ENCODE results near the gene SENP7.

DNA sequence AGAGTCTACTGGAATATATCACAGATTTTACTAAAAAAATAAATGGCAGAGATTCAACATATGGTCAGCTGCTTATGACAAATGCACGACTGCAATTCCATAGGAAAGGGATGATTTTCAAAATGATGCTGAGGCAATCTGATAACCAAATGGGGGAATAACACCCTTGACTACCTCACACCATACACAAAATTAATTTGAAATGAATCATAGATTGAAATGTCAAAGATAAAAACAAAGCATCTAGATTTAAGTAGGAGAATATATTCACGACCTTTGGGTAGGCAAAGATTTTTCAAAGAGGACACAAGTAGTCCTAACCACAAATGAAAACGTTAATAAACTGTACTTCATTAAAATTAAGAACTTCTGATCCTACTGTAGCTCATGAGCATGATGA is 11.2 kb downstream of the SENP7 start:
- TF ChIP-seq POLR2A (IDR thresholded peaks at IDR 0.05; ENCODE audit: low read depth, low read length) (no peak), POLR2AphosphoS5 (IDR thresholded peaks at IDR 0.05; ENCODE audit: low read depth, low read length) (no peak)
